Measurements from ENCODE around the gene EEF2K.

The EEF2K gene

DNA sequence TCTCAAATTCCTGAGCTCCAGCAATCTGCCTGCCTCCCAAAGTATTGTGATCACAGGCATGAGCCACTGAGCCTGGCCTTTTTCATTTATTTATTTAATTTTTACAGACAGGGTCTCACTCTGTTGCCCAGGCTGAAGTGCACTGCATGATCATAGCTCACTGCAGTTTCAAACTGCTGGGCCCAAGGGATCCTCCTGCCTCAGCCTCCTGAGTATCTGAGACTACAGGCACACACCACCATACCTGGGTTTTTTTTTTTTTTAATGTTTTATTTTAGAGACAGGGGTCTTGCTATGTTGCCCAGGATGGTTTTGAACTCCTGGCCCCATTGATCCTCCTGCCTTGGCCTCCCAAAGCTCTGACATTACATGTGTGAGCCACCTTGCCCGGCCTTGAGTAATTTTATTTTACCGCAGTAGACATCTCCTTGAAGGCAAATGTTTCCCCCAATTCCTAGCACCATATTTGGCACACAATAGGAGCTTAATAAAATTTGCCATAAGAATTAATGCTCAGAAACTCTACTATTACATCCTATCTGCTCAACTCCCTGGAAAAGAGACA, 1.9 kb upstream of the EEF2K start:
- no peak for DNase-seq (ENCODE audit: low read depth)
- H3K4me3 ChIP-seq (ENCODE audit: low read length) = no peak overlapping the region
- TF ChIP-seq, protein P1, sequence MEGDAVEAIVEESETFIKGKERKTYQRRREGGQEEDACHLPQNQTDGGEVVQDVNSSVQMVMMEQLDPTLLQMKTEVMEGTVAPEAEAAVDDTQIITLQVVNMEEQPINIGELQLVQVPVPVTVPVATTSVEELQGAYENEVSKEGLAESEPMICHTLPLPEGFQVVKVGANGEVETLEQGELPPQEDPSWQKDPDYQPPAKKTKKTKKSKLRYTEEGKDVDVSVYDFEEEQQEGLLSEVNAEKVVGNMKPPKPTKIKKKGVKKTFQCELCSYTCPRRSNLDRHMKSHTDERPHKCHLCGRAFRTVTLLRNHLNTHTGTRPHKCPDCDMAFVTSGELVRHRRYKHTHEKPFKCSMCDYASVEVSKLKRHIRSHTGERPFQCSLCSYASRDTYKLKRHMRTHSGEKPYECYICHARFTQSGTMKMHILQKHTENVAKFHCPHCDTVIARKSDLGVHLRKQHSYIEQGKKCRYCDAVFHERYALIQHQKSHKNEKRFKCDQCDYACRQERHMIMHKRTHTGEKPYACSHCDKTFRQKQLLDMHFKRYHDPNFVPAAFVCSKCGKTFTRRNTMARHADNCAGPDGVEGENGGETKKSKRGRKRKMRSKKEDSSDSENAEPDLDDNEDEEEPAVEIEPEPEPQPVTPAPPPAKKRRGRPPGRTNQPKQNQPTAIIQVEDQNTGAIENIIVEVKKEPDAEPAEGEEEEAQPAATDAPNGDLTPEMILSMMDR (conservative IDR thresholded peaks at IDR 0.05; ENCODE audit: low read length) = no peak

DNA sequence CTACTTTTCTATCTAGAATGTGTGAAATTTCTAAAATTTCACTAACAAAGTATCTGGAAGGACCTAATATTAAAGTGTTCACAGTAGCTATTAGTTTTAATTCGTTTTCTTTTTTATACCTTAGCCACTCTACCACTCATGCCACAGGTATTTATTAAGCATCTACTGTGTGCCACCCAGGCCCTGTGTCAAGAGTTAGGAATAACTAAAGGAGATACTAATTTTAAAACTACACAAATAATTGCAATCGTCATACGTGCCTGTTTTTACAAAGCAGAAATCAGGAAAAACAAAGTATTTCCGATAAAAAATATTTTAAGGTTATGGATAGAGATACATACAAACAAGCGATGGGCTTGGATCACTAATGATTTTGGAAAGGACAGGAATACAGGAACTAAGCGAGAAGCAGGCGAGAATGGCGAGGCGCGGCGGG, 483 bp upstream of the EEF2K start:
- TF ChIP-seq, protein P1 (conservative IDR thresholded peaks at IDR 0.05; ENCODE audit: low read length) = no peak

DNA sequence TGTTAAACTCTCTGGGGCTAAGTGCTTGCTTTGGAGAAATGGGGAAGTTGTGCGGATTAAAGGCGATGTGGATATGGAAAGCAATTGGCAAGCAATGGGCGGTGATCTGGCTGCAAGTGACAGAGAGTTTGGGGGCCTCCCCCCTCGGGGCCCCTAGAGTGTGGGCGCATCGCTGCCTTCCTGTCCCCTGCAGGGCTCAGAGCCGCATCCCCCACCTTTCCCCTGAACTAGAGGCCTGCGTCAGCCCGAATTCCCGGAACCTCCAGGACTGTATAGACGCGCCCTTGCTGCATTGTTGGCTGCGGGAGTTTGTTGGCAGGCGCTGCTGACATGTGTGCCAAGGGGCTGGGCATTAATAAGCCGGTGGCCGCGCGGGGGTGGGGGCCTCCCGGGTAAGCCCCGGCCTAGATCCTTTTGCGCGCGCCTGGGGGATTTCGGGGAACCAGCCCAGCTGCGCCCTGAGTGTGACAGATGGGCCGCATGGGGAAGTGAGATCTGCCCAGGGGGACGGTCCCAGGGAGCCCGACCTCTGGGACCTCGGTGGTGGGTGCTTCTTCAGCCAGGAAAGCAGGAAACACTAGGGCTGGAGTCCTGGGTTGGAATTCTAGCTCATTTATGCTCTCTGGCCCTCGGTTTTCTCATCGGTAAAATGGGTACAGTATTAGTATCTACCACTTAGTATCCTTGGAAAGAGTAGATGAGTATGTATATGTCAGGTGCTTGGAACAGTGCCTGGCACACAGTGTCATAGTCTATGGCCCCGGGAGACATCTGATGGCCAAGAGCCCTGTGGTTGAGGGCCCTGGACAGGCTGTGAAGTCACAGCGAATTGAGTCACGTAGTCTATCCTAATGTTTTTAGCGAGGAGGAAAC, 1.0 kb downstream of the EEF2K start:
- TF ChIP-seq, protein P1 (conservative IDR thresholded peaks at IDR 0.05; ENCODE audit: low read length) = no peak
- DNase-seq (ENCODE audit: low read depth) = peak; percentile 67
- peak overlapping the region; percentile 79 for H3K4me3 ChIP-seq (ENCODE audit: low read length)

More for the DNA sequence above, 483 bp upstream of the EEF2K start:
- no peak for DNase-seq (ENCODE audit: low read depth)
- H3K4me3 ChIP-seq (ENCODE audit: low read length) = peak overlapping the region; percentile 79

DNA sequence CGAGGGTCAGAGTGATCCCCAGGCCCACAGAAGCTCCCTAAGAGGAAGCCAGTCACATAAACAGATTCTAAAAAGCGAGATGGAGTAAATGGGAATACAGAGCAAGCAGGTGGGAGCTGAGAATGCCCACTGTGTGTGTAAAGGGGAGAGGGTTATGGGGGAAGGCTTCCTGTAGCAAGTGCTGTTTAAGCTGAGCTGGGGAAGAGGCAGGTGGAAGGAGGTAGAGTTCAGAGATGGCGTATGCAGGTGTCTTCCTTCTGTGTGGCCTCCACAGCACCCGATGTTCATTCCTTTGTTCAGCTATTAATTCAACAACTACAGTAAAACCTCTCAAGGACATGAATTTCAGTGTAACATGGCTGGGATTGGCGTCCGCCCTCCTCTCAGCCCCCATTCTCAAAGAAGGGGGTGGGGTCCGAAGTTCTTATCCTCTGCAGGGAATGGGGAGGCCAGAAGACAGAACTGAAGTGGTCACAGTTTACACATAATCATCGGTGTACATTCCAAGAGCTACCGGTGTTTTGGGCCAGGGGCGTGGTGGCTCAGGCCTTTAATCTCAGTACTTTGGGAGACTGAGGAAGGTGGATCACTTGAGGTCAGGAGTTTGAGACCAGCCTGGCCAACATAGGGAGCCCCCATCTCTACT, 1.8 kb downstream of the EEF2K start:
- TF ChIP-seq, protein P1 (conservative IDR thresholded peaks at IDR 0.05; ENCODE audit: low read length) = no peak
- H3K4me3 ChIP-seq (ENCODE audit: low read length) = peak overlapping the region; percentile 79
- DNase-seq (ENCODE audit: low read depth) = no peak

DNA sequence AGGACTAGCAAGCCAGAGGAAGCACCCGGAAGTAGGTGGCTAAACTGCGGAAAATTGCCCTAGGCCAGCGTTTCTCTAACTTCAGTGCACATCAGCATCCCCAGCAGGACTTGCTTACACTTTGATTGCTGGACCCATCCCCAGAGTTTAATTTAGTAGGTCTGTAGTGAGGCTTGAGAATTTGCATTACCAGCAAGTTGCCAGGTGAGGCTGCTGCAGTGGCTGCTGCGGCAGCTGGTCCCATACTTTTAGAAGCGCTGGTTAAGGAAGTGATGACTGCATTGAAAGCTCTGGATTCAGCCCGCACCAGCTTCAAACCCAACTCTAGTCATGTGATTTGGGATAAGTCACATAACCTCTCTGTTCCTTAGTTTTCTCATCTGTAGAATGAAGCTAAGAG, 4.2 kb downstream of the EEF2K start:
- H3K4me3 ChIP-seq (ENCODE audit: low read length) = no peak overlapping the region
- no peak for DNase-seq (ENCODE audit: low read depth)
- TF ChIP-seq, protein P1 (conservative IDR thresholded peaks at IDR 0.05; ENCODE audit: low read length) = no peak

DNA sequence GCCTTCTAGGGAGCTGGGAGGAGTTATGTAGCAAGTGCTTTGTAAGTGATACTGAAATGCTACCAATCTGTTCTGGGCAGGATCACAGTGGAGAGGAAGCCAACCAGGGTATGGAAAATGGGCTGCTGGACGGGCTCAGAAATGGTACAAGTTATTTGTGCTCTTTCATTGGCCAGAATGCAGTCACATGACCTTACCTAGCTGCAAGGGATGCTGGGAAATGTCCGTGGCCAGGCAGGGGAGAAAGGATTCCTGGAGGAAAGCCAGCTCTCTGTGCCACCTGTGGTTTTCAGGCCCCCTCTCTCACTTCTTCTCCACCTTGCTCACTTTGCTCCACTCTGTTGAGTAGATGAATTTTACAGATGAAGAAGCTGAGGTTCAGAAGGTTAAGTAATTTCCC, 4.8 kb downstream of the EEF2K start:
- no peak for DNase-seq (ENCODE audit: low read depth)
- no peak overlapping the region for H3K4me3 ChIP-seq (ENCODE audit: low read length)
- TF ChIP-seq, protein P1 (conservative IDR thresholded peaks at IDR 0.05; ENCODE audit: low read length) = no peak

All from AG10803 (cell line).